ENCODE results near the gene TP53I11.

- TF ChIP-seq POLR2AphosphoS5 (IDR thresholded peaks at IDR 0.05): no peak
- TF ChIP-seq, protein P1, sequence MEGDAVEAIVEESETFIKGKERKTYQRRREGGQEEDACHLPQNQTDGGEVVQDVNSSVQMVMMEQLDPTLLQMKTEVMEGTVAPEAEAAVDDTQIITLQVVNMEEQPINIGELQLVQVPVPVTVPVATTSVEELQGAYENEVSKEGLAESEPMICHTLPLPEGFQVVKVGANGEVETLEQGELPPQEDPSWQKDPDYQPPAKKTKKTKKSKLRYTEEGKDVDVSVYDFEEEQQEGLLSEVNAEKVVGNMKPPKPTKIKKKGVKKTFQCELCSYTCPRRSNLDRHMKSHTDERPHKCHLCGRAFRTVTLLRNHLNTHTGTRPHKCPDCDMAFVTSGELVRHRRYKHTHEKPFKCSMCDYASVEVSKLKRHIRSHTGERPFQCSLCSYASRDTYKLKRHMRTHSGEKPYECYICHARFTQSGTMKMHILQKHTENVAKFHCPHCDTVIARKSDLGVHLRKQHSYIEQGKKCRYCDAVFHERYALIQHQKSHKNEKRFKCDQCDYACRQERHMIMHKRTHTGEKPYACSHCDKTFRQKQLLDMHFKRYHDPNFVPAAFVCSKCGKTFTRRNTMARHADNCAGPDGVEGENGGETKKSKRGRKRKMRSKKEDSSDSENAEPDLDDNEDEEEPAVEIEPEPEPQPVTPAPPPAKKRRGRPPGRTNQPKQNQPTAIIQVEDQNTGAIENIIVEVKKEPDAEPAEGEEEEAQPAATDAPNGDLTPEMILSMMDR (IDR thresholded peaks at IDR 0.05): no peak
These were observed 3.6 kb downstream of the TP53I11 start for GRCh38 chr11:44947114-44947513.

Data from suprapubic skin (tissue), 3 donors.